Gastroesophageal sphincter (tissue), 3 donors: ENCODE data around the gene NOBOX.

Experiments used
- POLR2A ChIP-seq, 2 donors: fragments of 450-650 bp; IDR thresholded peaks; one replicate each; pipeline ENCODE4 v1.6.1; 2017; ENCODE audit warnings: antibody characterized with exemption in 2 of 2, mild to moderate bottlenecking in 2 of 2, moderate library complexity in 1 of 2
- POLR2AphosphoS5 ChIP-seq: sonication (generic); formaldehyde crosslinking; IDR thresholded peaks from one replicate; pipeline ENCODE4 v1.6.1; 2017; ENCODE audit warnings: antibody characterized with exemption
- TF ChIP-seq, protein P1 (sequence below), 4 experiments: fragments of 200-600 bp in 2 of 4; fragments of 450-650 bp in 2 of 4; sonication (generic) in 1 of 4; IDR thresholded peaks; one replicate each; pipeline ENCODE4 v1.5.1; 2017 to 2019; ENCODE audit warnings: antibody characterized with exemption in 4 of 4, mild to moderate bottlenecking in 2 of 4, moderate library complexity in 2 of 4

DNA sequence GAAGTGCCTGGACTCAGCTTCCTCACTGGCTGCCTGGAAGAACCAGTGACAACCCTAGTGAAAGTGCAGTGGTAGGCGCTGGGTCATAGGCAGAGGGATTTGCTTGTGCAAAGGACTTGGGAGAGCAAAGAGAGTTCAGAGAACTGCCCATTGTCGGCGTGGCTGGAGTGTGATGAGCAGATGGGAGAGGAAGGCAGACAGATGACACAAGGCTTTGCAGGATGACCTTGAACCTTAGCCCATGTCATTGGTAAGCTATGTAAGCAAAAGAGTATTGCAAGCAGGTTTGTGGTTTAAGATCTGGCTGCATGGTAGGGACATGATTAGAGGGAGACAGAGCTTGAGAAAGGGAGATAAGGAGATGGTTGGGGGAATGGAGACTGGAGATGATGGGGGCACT, 35.3 kb upstream of the NOBOX start:
- TF ChIP-seq, protein P1, sequence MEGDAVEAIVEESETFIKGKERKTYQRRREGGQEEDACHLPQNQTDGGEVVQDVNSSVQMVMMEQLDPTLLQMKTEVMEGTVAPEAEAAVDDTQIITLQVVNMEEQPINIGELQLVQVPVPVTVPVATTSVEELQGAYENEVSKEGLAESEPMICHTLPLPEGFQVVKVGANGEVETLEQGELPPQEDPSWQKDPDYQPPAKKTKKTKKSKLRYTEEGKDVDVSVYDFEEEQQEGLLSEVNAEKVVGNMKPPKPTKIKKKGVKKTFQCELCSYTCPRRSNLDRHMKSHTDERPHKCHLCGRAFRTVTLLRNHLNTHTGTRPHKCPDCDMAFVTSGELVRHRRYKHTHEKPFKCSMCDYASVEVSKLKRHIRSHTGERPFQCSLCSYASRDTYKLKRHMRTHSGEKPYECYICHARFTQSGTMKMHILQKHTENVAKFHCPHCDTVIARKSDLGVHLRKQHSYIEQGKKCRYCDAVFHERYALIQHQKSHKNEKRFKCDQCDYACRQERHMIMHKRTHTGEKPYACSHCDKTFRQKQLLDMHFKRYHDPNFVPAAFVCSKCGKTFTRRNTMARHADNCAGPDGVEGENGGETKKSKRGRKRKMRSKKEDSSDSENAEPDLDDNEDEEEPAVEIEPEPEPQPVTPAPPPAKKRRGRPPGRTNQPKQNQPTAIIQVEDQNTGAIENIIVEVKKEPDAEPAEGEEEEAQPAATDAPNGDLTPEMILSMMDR (IDR thresholded peaks at IDR 0.05): no peak
- TF ChIP-seq POLR2AphosphoS5: no peak
- no peak for TF ChIP-seq POLR2A (IDR thresholded peaks at IDR 0.05)
